ENCODE results near the gene PPP2R5C. TPM values are rescaled to one million over a fixed set of nuclear protein-coding genes. Genes with fewer than 3 reads are reported as not detected.

Gene PPP2R5C
- total RNA-seq, 1 experiment from 2014 or later = 301 TPM

GRCh38 chr14:101833045-101833444, 71.5 kb downstream of the PPP2R5C start:
- Histone ChIP-seq H3K27ac (ENCODE audit: low read length) (no peak overlapping the region), H3K9ac (ENCODE audit: low read length) (no peak overlapping the region), H3K9me2 (replicated peaks; ENCODE audit: insufficient read depth, low read length) (no peaks in the 10 kb centered on the region), H3K79me2 (ENCODE audit: low read length) (peaks cover 100% of the 10 kb centered on the region), H3K36me3 (ENCODE audit: insufficient read depth, low read length) (peaks cover 27% of the 10 kb centered on the region), H3K4me3 (ENCODE audit: low read length) (no peak overlapping the region), H3K9me3 (ENCODE audit: low read length) (no peaks in the 10 kb centered on the region), H2AFZ (ENCODE audit: low read length) (no peak overlapping the region), H4K20me1 (ENCODE audit: insufficient read depth, low read depth, low read length) (no peaks in the 10 kb centered on the region), H3K27me3 (ENCODE audit: low read length) (no peaks in the 10 kb centered on the region), H3K4me1 (ENCODE audit: low read length) (peaks cover 59% of the 10 kb centered on the region), H3K4me2 (ENCODE audit: low read depth, low read length, poor library complexity, severe bottlenecking) (no peak overlapping the region)
- DNase-seq = no peak

GRCh38 chr14:101834397-101834796, 72.9 kb downstream of the PPP2R5C start:
- H3K9ac ChIP-seq (ENCODE audit: low read length) = no peak overlapping the region
- H3K4me3 ChIP-seq (ENCODE audit: low read length) = no peak overlapping the region
- no peak for DNase-seq
- no peaks in the 10 kb centered on the region for H3K27me3 ChIP-seq (ENCODE audit: low read length)
- H3K4me1 ChIP-seq (ENCODE audit: low read length) = peaks cover 73% of the 10 kb centered on the region
- H4K20me1 ChIP-seq (ENCODE audit: insufficient read depth, low read depth, low read length) = no peaks in the 10 kb centered on the region
- peaks cover 24% of the 10 kb centered on the region for H3K36me3 ChIP-seq (ENCODE audit: insufficient read depth, low read length)
- H3K9me3 ChIP-seq (ENCODE audit: low read length) = no peaks in the 10 kb centered on the region
- no peak overlapping the region for H2AFZ ChIP-seq (ENCODE audit: low read length)
- no peaks in the 10 kb centered on the region for H3K9me2 ChIP-seq (replicated peaks; ENCODE audit: insufficient read depth, low read length)
- H3K4me2 ChIP-seq (ENCODE audit: low read depth, low read length, poor library complexity, severe bottlenecking) = no peak overlapping the region
- H3K27ac ChIP-seq (ENCODE audit: low read length) = peak overlapping the region; percentile 32
- H3K79me2 ChIP-seq (ENCODE audit: low read length) = peaks cover 97% of the 10 kb centered on the region

GRCh38 chr14:101834800-101835547, 73.5 kb downstream of the PPP2R5C start:
- Histone ChIP-seq H3K4me3 (ENCODE audit: low read length) (no peak overlapping the region), H2AFZ (ENCODE audit: low read length) (no peak overlapping the region), H3K9ac (ENCODE audit: low read length) (no peak overlapping the region), H3K27me3 (ENCODE audit: low read length) (no peaks in the 10 kb centered on the region), H3K36me3 (ENCODE audit: insufficient read depth, low read length) (peaks cover 19% of the 10 kb centered on the region), H3K9me2 (replicated peaks; ENCODE audit: insufficient read depth, low read length) (no peaks in the 10 kb centered on the region), H3K4me1 (ENCODE audit: low read length) (peaks cover 79% of the 10 kb centered on the region), H3K27ac (ENCODE audit: low read length) (peak overlapping the region; percentile 32), H3K79me2 (ENCODE audit: low read length) (peaks cover 97% of the 10 kb centered on the region), H3K9me3 (ENCODE audit: low read length) (no peaks in the 10 kb centered on the region), H4K20me1 (ENCODE audit: insufficient read depth, low read depth, low read length) (no peaks in the 10 kb centered on the region), H3K4me2 (ENCODE audit: low read depth, low read length, poor library complexity, severe bottlenecking) (peak overlapping the region; percentile 36)
- no peak for DNase-seq

GRCh38 chr14:101835566-101835965, 74.1 kb downstream of the PPP2R5C start:
- peaks cover 13% of the 10 kb centered on the region for H3K36me3 ChIP-seq (ENCODE audit: insufficient read depth, low read length)
- DNase-seq = no peak
- H3K79me2 ChIP-seq (ENCODE audit: low read length) = peaks cover 97% of the 10 kb centered on the region
- H3K27me3 ChIP-seq (ENCODE audit: low read length) = no peaks in the 10 kb centered on the region
- H3K4me2 ChIP-seq (ENCODE audit: low read depth, low read length, poor library complexity, severe bottlenecking) = peak overlapping the region; percentile 36
- H3K27ac ChIP-seq (ENCODE audit: low read length) = peak overlapping the region; percentile 92; the same call in 1 of the 2 replicates
- no peaks in the 10 kb centered on the region for H3K9me2 ChIP-seq (replicated peaks; ENCODE audit: insufficient read depth, low read length)
- peaks cover 85% of the 10 kb centered on the region for H3K4me1 ChIP-seq (ENCODE audit: low read length)
- no peaks in the 10 kb centered on the region for H4K20me1 ChIP-seq (ENCODE audit: insufficient read depth, low read depth, low read length)
- no peaks in the 10 kb centered on the region for H3K9me3 ChIP-seq (ENCODE audit: low read length)
- H3K9ac ChIP-seq (ENCODE audit: low read length) = no peak overlapping the region
- no peak overlapping the region for H2AFZ ChIP-seq (ENCODE audit: low read length)
- no peak overlapping the region for H3K4me3 ChIP-seq (ENCODE audit: low read length)

GRCh38 chr14:101836135-101836534, 74.6 kb downstream of the PPP2R5C start:
- 0 out of 2 replicates have a peak overlapping the region, but pooled peaks have one; percentile 16 for H3K9ac ChIP-seq (ENCODE audit: low read length)
- no peak overlapping the region for H3K4me3 ChIP-seq (ENCODE audit: low read length)
- H3K9me3 ChIP-seq (ENCODE audit: low read length) = no peaks in the 10 kb centered on the region
- peaks cover 90% of the 10 kb centered on the region for H3K4me1 ChIP-seq (ENCODE audit: low read length)
- H4K20me1 ChIP-seq (ENCODE audit: insufficient read depth, low read depth, low read length) = no peaks in the 10 kb centered on the region
- no peak for DNase-seq
- H3K79me2 ChIP-seq (ENCODE audit: low read length) = peaks cover 97% of the 10 kb centered on the region
- H2AFZ ChIP-seq (ENCODE audit: low read length) = no peak overlapping the region
- peak overlapping the region; percentile 92 for H3K27ac ChIP-seq (ENCODE audit: low read length)
- H3K9me2 ChIP-seq (replicated peaks; ENCODE audit: insufficient read depth, low read length) = no peaks in the 10 kb centered on the region
- peaks cover 8% of the 10 kb centered on the region; the same call in 1 of the 2 replicates for H3K36me3 ChIP-seq (ENCODE audit: insufficient read depth, low read length)
- peak overlapping the region; percentile 36 for H3K4me2 ChIP-seq (ENCODE audit: low read depth, low read length, poor library complexity, severe bottlenecking)
- no peaks in the 10 kb centered on the region for H3K27me3 ChIP-seq (ENCODE audit: low read length)

GRCh38 chr14:101838476-101838875, 77.0 kb downstream of the PPP2R5C start:
- Histone ChIP-seq H3K79me2 (ENCODE audit: low read length) (peaks cover 83% of the 10 kb centered on the region), H4K20me1 (ENCODE audit: insufficient read depth, low read depth, low read length) (no peaks in the 10 kb centered on the region), H3K27ac (ENCODE audit: low read length) (peak overlapping the region; percentile 92), H2AFZ (ENCODE audit: low read length) (no peak overlapping the region), H3K9me2 (replicated peaks; ENCODE audit: insufficient read depth, low read length) (no peaks in the 10 kb centered on the region), H3K4me1 (ENCODE audit: low read length) (peaks cover 98% of the 10 kb centered on the region), H3K9me3 (ENCODE audit: low read length) (no peaks in the 10 kb centered on the region), H3K4me3 (ENCODE audit: low read length) (no peak overlapping the region), H3K9ac (ENCODE audit: low read length) (peak overlapping the region; percentile 23; the same call in 1 of the 2 replicates), H3K4me2 (ENCODE audit: low read depth, low read length, poor library complexity, severe bottlenecking) (peak overlapping the region; percentile 36), H3K36me3 (ENCODE audit: insufficient read depth, low read length) (no peaks in the 10 kb centered on the region), H3K27me3 (ENCODE audit: low read length) (no peaks in the 10 kb centered on the region)
- DNase-seq = no peak

- Histone ChIP-seq H2AFZ (ENCODE audit: low read length) (no peak overlapping the region), H3K4me1 (ENCODE audit: low read length) (peaks cover 100% of the 10 kb centered on the region), H3K79me2 (ENCODE audit: low read length) (peaks cover 75% of the 10 kb centered on the region), H3K4me3 (ENCODE audit: low read length) (no peak overlapping the region), H3K27me3 (ENCODE audit: low read length) (no peaks in the 10 kb centered on the region), H3K27ac (ENCODE audit: low read length) (peak overlapping the region; percentile 92), H3K9ac (ENCODE audit: low read length) (peak overlapping the region; percentile 22; the same call in 1 of the 2 replicates), H3K9me3 (ENCODE audit: low read length) (no peaks in the 10 kb centered on the region), H4K20me1 (ENCODE audit: insufficient read depth, low read depth, low read length) (no peaks in the 10 kb centered on the region), H3K4me2 (ENCODE audit: low read depth, low read length, poor library complexity, severe bottlenecking) (peak overlapping the region; percentile 37), H3K9me2 (replicated peaks; ENCODE audit: insufficient read depth, low read length) (no peaks in the 10 kb centered on the region), H3K36me3 (ENCODE audit: insufficient read depth, low read length) (no peaks in the 10 kb centered on the region)
- peak; percentile 84 for DNase-seq
Observed at GRCh38 chr14:101839236-101839635, 77.7 kb downstream of the PPP2R5C start.

GRCh38 chr14:101839661-101840060, 78.2 kb downstream of the PPP2R5C start:
- no peak for DNase-seq
- Histone ChIP-seq H3K36me3 (ENCODE audit: insufficient read depth, low read length) (no peaks in the 10 kb centered on the region), H3K9me3 (ENCODE audit: low read length) (no peaks in the 10 kb centered on the region), H3K4me2 (ENCODE audit: low read depth, low read length, poor library complexity, severe bottlenecking) (peak overlapping the region; percentile 37), H3K4me1 (ENCODE audit: low read length) (peaks cover 100% of the 10 kb centered on the region), H3K9me2 (replicated peaks; ENCODE audit: insufficient read depth, low read length) (no peaks in the 10 kb centered on the region), H3K27me3 (ENCODE audit: low read length) (no peaks in the 10 kb centered on the region), H3K4me3 (ENCODE audit: low read length) (no peak overlapping the region), H3K9ac (ENCODE audit: low read length) (peak overlapping the region; percentile 22; the same call in 1 of the 2 replicates), H4K20me1 (ENCODE audit: insufficient read depth, low read depth, low read length) (no peaks in the 10 kb centered on the region), H2AFZ (ENCODE audit: low read length) (no peak overlapping the region), H3K79me2 (ENCODE audit: low read length) (peaks cover 73% of the 10 kb centered on the region), H3K27ac (ENCODE audit: low read length) (peak overlapping the region; percentile 92)
